HuH-7.5 (cell line): ENCODE results near the gene EIF1.

Source experiments
- DNase-seq: peaks from one replicate; pipeline ENCODE4 v3.0.0; 2011; ENCODE audit warnings: low spot score

Gene EIF1

DNA sequence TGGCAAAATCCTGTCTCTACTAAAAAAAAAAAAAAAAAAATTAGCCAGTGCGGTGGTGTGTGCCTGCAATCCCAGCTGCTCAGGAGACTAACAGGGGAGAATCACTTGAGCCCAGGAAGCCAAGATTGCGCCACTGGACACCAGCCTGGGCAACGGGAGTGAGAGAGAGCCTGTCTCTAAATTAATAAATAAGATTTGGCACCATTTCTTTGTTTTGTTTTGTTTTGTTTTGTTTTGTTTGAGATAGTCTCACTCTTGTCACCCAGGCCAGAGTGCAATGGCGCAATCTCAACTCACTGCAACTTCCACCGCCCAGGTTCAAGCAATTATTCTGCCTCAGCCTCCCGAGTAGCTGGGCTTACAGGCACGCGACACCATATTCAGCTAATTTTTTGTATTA, 14.0 kb downstream of the EIF1 start:
- DNase-seq = no peak

- DNase-seq = no peak
Measured at GRCh38 chr17:41705271-41705991, 16.7 kb downstream of the EIF1 start.

DNA sequence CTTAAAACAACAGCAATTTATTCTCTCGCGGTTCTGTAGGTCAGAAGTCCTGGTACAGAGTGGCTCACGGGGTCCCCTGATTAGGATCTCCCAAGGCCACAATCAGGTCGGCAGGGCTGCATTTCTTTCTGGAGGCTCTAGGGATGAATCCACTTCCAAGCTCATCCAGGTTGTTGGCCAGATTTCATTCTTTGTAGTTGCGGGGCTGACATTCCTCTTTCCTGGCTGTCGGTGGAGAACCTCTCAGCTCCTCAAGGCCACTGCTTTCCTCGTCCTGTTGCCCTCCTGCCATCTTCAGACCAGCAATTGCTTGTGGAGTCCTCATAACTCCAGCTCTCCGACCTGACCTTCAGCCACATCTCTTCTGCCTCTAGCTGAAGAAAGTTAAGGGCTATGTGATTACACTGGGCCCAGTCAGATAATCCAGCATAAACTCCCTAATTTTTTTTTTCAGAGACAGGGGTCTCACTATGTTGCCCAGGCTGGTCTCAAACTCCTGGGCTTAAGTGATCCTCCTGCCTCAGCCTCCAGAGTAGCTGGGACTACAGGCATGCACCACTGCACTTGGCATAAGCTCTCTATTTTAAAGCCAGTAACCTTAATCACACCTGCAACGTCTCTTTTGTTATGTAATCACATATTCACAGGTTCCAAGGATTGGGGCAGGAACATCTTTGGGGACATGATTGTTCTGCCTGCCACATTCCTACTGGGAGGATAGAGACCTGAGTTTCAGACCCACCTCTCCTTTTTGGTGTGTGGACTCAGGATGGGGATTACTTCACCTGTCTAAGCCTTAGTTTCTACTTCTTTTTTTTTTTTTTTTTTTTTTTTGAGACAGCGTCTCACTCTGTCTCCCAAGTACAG, 19.4 kb downstream of the EIF1 start:
- no peak for DNase-seq

DNA sequence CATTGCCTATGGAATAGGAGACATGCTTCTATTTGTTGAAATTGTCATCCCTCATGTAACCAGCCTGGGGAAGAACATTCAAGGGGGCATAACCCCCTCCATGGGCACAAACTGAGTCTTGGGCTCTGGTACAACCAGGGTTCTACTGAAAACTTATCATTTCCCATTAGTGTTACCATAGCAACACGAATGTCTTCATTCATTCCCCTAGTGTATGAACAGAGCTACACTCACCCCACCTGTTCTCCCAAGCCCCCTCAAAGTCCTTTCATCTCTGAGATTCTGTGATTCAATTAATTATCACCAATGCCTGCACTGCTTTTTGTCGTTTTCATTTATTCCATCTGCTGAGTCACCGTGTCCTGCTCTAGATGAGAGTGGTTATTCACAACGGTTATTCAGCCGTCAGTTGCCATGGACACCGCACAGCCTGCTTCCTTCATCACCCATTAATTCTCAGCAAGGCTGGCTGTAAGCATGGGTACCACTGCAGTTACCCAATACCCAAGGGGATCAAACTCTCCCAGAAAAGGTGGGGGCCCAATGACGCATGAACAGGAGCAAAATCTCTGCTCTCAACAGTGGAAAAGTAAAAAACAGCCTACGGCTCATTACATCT, 21.9 kb downstream of the EIF1 start:
- no peak for DNase-seq

- DNase-seq = no peak
Measured at GRCh38 chr17:41711669-41712400, 23.1 kb downstream of the EIF1 start, which contains the start of gene GAST. Gene GAST, plus strand, starts transcription at chr17:41712331. Its CDS starts 3,106 bp downstream, at chr17:41715437.

GRCh38 chr17:41717408-41718286, 29.0 kb downstream of the EIF1 start:
- no peak for DNase-seq

- no peak for DNase-seq
Measured at GRCh38 chr17:41718287-41718645, 29.6 kb downstream of the EIF1 start.

DNA sequence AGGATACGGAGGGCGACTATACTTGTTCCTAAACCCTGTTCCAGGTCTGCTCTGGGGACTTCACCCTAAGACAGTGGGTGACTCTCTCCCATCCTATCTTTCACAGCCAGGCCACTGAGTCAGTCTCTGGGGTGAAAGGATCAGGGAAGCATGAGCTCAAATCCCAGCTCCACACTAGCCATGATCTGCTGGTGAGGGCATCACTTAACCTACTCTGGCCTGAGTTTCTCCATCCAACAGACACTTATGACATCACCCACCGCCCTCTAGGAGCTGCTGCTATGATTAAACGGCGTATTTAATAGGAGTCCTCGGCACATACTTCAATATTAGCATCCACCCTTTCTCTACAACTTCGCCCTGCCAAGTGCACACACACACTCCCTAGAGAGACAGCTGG, 33.5 kb downstream of the EIF1 start:
- DNase-seq = no peak

DNA sequence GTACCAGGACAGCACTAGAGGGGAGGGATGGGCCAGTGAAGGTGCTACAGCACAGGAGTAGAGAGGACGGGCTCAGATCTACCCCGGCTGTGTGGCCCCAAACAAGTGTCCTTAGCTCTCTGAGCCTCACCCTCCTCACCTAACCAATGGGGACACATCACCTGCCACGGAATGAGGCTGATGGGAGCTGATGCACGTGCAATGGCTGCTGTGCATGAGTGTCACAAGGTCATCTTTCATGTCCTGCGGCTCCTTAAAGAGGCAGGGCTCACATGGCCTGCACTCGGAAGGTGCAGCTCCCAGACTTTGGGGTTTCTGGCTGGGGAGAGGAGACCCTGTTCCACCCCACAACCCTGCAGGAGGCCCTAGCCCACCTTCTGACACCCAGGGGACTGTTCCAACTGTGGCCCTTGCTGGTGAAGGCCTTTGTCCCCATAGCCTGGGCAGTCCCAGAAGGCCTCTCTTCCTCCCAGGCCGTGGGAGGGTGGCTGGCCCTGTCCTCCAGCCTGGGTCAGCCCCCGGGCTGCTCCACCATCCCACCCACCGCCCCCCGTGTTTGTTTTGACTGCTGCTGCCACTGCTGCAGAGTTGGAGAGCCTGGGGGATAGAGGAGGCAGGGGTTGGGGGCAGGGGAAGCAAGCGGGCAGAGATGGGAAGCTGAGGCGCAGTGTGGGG, 35.3 kb downstream of the EIF1 start:
- no peak for DNase-seq

DNA sequence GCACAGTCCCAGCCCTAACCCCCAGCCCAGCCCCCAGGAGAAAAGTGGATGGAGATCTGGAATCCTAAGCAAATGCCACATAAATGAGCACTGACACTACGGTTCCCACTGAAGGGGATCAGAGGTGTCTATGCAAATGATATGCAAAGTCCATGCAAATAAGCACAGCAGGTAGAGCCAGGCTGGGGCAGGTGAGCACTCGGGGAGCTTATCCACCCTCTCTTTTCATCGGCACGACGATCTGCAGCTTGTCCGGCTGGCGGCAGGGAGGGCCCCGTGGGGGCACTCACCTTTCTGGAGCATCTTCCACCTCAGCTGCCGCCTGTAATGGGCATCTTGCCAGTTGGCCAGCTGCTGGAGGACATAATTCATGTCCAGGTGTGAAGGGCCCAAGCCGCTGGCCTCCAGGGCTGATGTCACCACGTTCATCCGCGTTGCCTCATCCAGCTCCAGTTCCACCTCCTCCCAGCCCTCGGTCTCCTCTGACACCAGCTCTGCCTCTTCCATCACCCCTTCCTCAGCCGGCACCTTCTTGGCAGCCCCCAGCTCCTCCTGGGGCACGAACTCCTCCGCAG, 35.9 kb downstream of the EIF1 start:
- no peak for DNase-seq

DNA sequence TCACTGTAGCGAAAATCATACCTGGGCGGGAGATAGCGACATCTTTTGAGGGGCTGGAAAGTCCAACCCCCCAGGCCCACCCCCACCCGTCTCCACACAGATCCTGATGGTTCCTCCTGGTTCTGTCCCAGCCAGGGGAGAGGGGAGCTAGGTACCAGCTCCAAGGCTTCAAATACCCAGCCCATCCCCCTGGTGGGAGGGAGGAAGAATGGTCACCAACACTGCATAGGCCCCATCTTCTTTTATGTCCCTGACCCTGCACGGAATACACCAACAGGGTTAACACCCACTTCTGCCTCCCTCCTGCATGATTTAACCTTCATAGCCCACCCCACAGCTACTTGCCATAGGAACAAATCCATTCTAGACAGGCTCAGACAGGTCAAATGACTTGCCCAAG, 36.4 kb downstream of the EIF1 start:
- DNase-seq = no peak

GRCh38 chr17:41728056-41728455, 39.4 kb downstream of the EIF1 start:
- no peak for DNase-seq

DNA sequence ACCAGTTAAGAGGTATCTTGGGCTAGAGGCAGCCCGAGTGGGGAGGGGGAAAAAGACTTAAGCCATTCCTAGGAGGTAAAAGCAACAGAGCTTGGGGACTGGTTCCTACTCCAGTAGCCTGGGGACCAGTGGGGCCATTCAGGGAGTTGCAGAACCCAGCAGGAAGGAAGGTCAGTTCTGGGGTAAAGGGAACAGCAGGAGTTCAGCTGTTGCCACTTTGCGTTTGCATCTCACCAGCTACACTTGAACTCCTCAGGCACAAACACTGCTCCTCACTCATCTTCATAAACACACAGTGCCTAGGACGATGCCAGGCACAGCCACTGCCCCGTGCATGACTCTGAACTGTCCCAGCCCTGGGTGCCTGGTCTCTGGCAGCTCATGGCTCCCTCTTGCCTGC, 41.8 kb downstream of the EIF1 start:
- DNase-seq = no peak

DNA sequence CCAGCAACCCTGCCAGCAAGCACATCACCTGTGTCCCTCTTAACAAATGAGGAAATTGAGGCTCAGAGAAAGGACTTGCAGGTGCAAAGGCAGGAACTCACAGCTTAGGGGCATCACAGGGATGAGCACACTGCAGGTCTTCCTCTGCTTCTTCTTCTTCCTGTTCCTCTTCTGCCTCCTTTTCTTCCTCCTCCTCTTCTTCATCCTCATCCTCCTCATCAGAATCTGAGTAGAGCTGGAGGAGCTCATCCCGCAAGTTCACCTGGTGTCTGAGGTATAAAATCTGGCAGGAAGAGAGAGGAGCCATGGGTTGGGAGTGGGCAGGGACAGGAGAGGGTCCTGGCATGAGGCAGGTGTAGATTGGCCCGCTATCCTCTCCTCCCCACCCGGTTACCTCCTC, 43.2 kb downstream of the EIF1 start:
- DNase-seq = no peak

DNA sequence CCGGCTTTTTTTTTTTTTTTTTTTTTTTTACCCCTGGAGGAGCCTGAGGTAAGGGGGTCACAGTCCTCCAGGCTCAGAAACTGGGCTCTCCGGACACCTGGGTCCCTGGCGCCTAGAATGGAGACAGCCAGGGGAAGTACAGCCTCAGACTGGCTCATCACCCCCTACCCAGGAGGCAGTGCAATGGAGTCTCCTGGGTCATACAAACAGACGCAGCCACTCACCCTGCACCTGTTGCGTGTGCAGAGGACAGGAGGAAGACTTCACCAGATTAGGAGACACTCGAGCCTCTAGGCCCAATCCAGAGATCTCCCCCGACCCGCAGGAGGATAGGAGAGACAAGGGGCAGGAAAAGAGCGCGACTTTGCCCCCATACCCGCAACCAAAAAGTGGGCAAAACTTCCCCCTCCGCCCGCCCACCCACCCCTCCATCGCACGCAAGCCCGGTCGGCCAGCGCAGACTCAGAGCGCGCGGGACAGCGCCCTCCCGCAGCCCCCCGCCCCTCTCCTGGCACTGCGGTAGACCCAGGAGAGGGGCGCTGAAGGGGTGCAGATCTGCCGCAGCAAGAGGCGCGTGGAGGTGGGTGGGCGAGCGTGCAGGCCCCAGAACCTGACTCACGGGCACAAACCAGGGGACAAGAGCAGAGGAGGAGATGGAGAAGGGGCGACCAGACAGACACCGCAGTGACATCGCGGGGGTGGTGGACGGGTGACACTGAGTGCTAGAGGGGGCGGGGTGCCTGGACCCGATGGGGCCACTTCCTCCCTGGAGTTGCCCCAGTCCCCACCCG, 44.9 kb downstream of the EIF1 start:
- peak; percentile 31 for DNase-seq

DNA sequence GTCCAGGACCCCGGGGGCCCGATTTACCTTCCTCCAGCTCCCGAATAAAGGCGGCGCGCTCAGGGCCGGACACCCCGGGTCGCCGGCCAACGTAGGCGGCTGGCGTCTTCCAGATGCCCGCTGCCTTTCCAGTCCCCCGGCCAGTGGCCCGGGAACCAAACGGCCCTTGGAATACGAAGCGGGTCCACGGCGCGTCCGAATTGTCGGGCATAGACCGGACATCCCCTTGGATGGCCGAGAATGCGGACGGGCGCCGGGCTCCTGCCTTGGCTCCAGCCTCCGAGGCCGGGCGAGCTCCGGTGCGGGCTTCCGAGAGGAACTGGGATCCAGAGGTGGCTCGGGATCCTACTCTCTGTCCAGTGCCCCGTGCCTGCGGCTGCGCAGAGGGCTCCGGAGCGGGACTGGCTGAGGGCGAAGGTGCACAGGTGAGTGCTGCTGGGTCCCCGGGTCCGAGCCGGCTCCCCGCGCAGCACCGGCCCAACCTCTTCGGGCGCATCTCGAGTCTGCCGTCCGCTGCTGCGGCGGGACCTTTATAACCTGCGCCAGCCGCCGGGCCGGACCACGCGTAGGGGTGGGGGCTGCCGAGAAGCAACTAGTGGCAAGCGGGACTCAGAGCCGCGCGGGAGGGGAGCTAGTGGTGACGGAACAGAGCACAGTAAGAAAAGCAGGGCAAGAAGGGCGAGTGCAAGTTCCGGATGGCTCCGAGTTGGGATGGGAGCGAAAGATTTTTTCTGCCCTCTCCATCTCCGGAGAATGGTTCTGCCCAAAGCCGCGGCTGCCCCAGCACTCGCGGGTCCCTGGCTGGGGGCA, 45.7 kb downstream of the EIF1 start, which contains the start of gene HAP1:
Gene HAP1, minus strand, starts transcription at position 505 of the 810 bp plus-strand sequence. Its CDS starts 9 bp downstream, at position 496.
- peak; percentile 77 for DNase-seq

DNA sequence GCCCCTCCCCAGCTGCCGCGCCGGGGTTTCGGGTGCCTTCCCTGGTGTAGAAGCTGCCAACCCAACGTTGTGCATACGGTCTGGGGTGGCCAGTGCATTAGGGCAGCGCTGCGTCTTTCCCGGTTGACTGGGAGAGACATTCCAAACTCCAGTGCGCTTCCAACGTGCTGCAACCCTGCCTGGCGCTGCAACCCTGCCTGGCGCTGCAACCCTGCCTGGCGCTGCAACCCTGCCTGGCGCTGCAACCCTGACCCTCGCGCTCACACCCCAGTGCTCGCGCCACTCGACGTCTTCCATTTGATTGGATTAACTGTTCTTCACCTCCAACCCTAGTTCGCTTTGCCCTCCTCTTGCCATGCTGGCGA, 46.2 kb downstream of the EIF1 start:
- DNase-seq = no peak

DNA sequence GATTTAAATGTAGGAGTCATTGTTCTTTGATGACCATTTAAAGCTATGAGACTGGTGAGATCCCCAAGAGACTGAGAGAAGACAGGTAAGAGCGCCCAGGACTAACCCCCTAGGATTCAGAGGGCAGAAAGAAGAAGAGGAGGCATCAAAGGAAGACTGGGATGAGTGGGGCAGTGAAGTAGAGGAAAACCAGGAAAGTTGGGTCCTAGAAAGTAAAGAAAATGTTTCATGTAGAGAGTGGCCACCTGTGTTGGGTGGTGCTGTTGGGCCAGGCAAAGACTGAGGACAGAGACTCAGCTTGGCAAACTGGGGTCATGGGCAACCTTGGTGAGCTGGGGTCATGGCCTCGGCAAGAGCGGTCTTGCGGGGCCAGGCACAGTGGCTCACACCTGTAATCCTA, 47.1 kb downstream of the EIF1 start:
- no peak for DNase-seq
